ACHN (cell line): ENCODE measurements around the gene JAKMIP1.

Source experiments
- DNase-seq: peaks from one replicate; pipeline ENCODE4 v3.0.0-alpha.2; 2015
- in situ Hi-C: cut with HindIII; loops from 2 replicates; pipeline ENCODE4 v1.10.0; 2017; ENCODE audit warnings: low sequenced_read_pairs, low pct_ligation_motif_present, low pct_unique_long_range_greater_than_20kb

The JAKMIP1 gene

DNA sequence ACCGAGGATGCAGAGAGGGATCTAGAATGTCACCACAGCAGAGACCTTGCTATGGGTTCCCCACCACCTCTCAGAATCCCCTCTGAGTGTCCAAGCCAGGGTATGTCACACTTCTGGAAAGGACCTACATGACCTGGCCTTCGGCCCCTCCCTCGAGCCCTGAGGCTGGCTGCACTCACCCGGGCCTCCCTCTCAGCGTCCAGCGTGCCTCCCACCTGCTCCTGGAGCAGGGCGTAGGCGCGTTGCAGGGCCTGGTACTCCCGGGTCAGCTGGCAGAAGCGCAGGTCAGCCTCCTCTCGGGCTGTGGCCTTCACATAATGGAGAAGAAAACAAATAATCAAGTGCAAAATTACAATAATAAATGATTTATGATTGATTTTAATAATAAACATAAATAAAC is 138.2 kb downstream of the JAKMIP1 start:
- no peak for DNase-seq
- in situ Hi-C loops, result no loop called here

DNA sequence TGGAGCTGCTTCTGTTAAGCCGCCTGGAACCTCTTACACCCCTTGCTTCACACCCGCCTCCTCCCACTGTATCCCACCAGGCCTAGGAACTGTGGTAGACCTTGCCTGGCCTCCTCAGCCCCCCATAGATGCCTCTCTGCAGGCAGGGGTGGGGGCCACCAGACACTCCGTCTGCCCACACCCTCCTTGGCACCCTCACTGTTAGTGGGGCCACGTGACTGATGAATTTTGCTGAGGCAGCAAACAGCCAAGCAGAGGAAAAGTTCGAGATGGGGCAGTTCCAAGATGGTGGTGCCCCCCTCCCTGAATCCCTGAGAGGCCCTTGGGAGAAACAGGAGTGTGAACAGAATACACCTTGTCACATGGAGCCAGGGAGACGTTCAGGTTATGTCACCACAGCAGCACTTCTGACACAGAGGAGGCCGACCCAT is 141.0 kb downstream of the JAKMIP1 start:
- in situ Hi-C loops, result no loop called here
- DNase-seq, result no peak

DNA sequence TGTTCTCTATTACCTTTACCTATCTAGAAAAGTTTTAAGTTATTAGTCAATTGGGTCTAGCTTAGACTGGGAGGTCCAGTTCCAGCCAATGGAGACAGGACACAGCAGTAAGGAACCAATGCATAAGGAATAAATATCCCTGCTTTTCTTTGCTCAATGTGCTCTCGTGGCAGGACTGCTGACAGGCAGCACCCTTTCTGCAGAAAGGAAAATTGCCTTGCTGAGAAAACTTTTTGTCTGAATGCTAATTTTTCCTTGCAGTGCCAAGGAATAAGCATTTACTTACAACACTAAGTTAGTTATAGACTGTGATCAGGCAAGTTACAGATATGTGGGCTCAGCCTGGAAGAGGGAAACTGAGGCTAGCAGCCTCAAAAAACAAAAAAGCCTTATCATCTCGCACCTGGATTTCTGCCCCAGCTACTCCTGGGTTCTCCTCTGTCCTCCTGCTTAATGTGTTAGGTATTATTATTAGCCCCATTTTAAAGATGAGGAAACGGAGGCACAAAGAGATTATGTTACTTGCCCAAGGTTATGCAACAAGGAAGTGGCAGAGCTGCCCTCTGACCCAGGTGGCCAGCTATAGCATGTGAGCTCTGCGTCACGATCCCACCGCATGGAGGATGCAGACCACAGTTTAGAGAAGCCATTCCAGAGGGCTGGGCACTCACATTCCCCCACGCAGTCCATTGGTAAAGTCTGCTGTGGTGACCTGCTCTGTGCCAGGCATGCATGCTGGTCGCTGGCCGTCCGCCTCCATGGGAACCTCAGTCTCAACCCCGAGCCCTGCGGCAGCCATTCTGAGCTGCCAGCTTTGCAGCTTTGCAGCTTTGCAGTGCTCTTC is 141.6 kb downstream of the JAKMIP1 start:
- DNase-seq, result no peak
- in situ Hi-C loops, result no loop called here

DNA sequence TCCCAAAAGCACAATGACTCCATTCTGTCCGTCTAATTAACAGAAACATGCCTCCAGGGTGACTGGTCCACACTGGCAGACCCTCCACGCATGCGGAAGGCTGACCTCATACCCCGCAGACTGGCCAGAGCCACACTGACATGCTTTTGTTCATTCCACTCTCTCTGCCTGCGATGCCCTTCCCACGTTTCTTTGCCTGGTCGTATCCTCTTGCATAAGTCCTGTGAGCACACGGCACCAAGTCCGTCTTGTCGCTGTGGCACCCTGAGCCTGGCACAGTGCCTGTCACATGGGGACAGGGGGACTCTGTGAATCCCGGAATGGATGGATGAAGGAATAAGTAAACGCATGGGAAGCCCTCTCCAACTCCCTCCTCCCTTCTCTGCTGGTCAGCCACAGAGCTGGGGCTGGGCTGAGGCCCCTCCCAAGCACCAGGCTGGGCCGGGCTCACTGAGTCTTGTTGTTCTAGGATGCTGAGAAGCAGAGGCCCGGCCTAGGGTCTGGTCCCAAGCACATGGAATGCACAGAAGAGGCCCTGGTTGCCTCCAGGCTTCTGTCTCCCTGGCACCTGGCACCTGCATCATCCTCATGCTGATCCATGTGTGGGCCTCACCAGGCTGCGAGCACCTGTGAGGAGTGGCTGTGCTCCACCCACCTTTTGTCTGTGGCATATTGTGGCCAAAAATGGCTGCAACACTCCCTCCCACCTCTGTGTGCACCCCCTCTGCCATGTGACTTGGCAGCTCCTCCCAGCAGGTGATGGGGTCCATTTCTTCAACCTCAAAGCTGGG is 143.2 kb downstream of the JAKMIP1 start:
- no peak for DNase-seq
- in situ Hi-C loops, result no loop called here

DNA sequence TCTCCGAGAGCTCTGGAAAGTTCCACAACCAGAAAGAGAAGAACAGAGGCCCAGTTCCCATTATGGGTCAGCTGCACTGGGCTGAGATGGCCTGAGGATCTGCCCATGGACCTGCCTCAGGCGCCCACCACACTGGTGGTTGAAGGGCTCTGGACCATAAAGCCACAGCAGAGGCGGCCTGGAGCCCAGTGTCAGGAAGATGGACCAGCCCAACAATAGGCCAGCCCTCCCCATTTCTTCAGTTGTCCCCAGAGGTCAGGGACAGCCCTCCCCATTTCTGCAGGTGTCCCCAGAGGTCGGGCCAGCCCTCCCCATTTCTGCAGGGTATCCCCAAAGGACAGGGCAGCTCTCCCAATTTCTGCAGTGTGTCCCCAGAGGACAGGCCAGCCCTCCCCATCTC is 144.9 kb downstream of the JAKMIP1 start:
- in situ Hi-C loops, result no loop called here
- DNase-seq, result no peak

DNA sequence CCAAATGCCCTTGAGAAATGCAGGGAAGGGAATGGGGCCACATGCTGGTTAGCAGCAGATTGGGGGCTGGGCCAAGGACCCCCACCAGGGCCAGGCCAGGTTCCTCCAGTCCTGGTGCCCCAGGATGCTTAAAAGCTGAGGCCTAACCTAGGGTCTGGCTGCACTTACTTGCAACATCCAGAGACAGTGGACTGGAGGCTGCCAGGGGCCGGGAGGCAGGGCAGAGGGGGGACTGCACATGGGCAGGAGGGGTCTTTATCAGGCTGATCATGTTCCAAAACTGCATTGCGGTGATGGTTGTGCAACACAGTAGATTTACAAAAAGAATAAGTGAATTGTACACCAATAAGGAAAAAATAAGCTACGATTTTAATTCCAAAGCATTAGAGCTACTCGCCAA is 145.3 kb downstream of the JAKMIP1 start:
- in situ Hi-C loops, result no loop called here
- DNase-seq, result no peak

DNA sequence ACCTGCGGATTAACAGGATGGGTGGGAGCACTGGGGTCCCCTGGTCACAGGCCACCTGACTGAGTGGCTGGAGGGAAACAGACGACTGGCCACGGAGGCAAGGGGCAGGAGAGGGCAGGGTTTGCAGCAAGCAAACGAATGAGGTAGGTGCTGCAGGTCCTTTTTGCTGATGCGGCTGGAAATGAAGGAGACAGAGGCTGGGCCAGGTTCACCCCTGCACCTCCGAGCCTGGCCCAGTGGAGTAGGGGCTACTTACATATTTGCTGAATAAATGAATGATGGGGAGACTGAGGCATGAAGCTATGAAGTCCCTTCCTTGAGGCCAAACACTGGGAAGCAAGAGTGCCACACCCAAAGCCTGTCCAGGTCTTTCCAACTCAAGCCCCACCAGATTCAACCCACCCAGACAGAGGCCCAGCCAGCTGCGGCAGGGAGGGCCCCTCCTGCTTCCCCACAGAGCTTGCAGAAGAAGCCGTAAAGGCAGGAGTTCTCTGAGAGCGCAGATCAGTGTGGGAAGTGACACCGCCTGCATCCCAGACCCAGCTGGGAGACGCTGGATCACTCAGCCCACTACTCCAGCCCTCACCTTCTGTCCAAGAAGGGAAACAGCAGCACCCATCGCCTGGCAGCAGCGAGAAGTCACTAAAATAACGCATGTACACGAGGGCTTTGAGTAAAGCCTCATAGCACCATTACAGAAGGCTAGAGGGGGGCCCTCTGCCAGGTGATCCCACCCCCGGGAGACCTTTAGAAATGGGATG is 146.0 kb downstream of the JAKMIP1 start:
- in situ Hi-C loops, result no loop called here
- no peak for DNase-seq

DNA sequence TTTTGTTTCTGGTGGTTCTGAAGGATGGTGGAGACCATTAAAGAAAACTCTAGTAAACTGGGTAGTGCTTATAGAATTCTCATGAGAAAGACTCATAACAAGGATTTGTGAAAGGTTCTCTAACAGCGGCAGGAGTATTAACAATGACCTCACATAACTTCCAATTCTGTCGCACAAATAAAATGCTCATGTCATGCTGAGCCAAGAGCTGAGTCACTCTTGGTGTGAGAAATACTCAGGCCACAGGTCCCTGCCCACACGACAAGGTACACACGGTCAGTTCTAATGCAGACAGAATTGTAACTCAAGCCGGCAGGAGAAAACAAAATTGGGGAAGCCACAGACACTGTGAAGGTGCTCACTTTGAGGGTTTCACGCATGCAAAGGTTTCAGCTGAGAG is 147.7 kb downstream of the JAKMIP1 start:
- in situ Hi-C loops, result no loop called here
- DNase-seq, result no peak

DNA sequence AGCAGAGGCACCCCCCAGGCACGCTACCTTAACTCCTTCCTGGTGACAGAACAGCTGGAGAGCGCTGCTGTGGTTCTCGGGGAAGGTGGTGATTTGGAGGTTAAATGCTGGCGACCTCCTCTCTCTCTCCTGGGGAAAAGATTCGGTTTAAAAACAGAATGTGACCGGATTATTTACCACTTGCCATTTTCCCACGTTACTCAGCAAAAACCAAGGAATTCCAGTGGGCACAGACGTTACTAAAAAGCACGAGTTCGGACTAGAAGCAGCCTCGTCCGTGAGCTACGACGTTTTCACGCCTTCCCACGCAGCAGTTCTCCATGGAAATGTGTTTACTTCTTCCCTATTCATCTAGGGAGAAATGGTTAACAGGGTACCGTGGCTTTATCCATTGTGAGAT is 149.8 kb downstream of the JAKMIP1 start:
- DNase-seq, result no peak

DNA sequence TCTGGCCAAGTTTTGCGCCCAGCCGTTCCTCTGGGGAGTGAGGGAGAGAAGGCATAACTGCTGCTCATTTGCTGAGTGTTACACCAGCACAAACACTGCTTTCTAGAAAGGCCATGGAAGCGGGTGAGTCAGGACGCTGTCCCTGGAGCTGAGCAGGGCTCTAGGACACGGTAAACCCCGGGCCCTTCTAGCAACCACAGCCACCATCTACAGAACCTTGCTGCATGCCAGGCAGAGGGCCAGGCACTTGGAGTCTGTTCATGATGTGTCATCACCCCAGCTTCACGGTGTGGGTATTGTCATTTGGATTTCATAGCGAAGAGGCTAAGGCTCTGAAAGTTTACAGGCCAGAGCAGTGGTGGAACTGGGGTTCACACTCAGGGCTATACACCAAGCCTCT is 150.4 kb downstream of the JAKMIP1 start:
- no peak for DNase-seq
- in situ Hi-C loops, result no loop called here

More for the DNA sequence above, 149.8 kb downstream of the JAKMIP1 start:
- in situ Hi-C loops, result no loop called here

DNA sequence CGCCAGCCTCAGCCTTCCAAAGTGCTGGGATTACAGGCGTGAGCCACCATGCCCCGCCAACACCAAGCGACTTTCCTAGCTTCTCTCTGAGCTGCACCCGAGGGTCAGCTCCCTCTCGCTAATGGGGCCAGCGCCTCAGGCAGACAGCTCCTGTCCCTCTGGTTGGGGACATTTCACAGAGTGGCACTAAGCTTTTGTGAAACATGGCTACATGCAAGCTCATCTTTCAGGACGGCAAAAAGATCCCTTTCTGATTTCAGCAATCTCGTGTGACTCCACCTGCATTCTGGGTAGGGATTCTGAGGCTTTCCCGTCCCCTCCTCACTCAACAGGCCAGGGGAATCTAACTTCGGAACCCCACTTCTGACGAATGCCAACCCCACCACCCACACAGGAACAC is 151.1 kb downstream of the JAKMIP1 start:
- no peak for DNase-seq
- in situ Hi-C loops, result no loop called here

DNA sequence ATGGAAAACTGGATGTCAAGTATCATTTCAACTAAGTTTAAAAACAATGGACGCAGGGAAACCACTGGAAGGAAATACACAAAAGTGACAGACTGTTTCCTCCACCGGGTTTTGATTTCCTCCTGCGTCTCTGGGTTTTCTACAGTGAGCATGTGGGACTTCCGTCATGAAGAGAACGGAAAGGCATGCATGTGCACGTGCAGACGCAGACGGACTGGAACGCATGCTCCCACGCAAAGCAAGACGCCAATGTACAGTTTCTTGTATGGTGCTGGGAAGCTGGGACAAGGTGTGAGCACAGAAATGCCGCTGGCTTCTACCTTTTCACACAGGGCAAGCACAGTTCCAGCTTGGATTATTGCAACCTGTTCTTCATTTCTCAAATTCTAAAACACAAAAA is 151.8 kb downstream of the JAKMIP1 start:
- in situ Hi-C loops, result no loop called here
- DNase-seq, result no peak

DNA sequence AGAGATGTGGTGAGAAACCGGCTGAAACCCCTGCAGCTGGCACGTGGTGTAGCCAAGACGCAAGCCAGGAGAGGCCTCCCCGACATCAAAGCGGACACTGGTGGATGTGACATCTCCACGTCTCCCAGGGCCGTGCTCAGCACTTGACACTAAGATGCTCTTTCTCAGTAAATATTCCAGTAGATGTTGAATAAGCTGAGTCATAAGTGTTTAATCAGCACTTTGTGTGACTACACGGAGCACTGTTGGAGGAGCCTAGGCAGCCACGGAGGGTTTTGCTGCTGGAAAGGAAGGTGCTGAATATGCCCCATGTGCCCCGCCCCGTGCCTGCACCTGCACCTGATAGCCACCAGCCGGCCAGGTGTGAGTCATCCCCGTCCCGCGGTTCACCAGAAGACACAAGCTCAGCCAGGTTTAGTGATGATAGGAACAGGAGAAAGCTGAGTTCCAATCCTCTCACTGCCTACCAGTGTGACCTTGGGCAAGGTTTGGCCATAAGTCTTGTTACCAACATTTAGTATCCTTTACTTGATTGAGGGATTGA is 153.1 kb downstream of the JAKMIP1 start:
- in situ Hi-C loops, result no loop called here
- DNase-seq, result no peak

DNA sequence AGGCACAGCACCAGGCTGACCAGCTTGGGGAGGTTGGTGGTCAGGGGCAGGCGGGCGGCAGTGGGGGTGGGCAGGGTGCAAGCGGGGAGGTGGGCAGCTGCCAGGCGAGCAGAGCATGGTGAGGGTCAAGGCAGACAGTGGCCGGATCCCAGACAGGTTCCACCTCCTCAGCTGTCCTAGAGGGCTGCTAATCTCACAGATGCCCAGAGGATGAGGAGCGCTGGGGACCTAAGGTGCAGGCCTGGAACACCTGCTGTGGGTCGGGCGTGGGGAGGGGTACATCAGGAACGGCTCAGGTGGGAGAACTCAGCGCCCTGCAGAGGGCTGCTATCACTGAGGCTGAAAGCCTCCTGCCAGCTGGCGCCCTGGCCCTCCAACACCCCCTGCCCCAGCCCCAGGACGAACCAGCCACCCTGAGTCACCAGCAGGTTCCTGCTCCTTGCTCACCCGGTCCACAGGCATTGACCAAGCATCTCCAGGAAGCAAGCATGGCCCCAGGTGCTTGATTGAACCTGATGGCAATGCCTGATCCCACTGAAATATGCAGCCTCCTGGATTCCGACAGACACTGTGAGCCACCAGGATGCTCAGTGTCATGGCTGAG is 153.7 kb downstream of the JAKMIP1 start:
- in situ Hi-C loops, result no loop called here
- no peak for DNase-seq

DNA sequence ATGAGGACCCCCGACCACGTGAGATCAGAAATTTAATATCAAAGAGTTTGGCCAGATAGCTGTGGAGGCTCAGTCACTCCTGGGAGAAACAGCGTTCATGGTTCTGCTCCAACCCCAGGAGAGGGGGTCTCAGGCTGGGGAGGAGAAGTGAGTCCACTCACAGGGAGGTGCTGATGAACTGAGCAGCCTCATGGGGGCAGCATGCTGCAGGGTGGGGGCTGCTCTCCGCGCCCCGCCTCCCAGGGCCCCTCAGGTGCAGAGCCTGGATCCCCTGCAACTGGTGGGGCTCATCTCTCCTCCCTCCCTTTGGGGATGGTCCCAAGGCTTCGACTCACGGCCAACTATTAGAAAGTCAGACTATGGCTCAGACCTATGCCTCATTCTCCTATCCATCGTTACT is 155.5 kb downstream of the JAKMIP1 start:
- in situ Hi-C loops, result no loop called here
- DNase-seq, result no peak

DNA sequence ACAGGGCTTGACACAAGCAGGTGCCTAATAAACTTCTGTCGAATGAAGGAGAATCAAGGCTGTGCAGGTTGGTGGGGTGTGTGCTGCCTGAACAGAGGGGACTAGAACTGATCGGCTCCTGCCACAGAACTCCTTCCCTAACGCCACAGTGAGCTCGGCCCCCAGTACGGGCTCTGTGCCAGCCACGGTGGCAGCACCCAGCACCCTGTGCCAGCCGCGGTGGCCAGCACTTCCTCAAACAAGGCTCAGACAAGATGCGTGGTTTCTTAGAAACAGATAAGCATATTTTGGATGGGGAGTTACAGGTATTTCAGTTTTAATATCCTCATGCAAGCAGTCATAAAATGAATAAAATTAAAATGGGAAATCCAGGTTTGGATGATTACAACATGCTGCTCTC is 156.1 kb downstream of the JAKMIP1 start:
- DNase-seq, result no peak
- in situ Hi-C loops, result no loop called here

DNA sequence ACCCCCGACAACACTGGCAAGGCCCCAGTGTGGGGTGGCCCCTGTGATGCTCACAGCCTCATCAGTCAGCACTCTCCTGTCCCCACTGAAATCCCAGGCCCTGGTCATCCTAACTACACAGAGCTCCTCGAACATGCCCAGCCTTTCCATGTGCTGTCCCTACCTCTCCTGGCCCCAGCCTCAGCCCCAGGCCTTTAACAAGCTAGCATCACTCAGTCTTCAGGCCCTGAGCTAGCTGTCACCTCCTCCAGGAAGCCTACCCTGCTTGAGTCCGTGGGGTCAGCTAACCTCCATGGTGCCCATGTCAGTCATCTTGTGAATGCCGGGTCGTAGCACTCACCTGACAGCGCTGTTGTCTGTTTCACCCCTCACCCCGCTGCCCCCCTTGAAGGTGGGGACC is 156.5 kb downstream of the JAKMIP1 start:
- in situ Hi-C loops, result no loop called here
- DNase-seq, result no peak

DNA sequence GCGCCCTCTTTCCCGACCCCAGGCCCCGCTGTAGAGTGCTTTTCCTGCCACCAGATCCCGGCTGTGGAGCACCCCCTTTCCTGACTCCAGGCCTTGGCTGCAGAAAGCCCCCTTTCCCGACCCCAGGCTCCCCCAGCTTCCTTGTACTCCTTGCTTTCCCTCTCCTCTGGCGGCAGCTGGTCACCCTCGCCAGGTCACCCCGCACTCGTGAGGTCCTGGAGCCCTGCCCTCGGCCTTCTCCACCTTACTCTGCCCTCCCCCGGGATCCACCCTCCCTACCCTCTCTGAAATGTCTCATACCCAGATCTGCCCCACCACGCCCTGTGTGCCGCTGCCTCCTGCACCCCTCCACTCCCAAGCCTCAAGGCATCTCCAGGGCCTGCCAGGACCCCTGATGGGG is 157.2 kb downstream of the JAKMIP1 start:
- no peak for DNase-seq
- in situ Hi-C loops, result no loop called here
